ENCODE data around the gene TMX3. TPM values are rescaled to one million over a fixed set of nuclear protein-coding genes. Genes with fewer than 3 reads are reported as not detected.

TMX3 gene
- polyA plus RNA-seq, 2 donors: 9.5 to 10.2 TPM

- Histone ChIP-seq H3K36me3 (ENCODE audit: control insufficient read depth in 2 of 2, insufficient read depth in 2 of 2, low read length in 1 of 2) (peaks cover 13 to 14% of the 10 kb centered on the region in 2 donors), H3K4me1 (ENCODE audit: control insufficient read depth in 2 of 2, insufficient read depth in 2 of 2, low read length in 1 of 2) (peaks cover 0 to 3% of the 10 kb centered on the region in 2 donors), H3K27me3 (ENCODE audit: control insufficient read depth in 1 of 2, insufficient read depth in 2 of 2, low read length in 2 of 2) (no peaks in the 10 kb centered on the region), H3K9me3 (ENCODE audit: control insufficient read depth in 2 of 2, insufficient read depth in 1 of 2, low read depth in 1 of 2, low read length in 1 of 2) (no peaks in the 10 kb centered on the region), H3K4me3 (ENCODE audit: low read depth in 1 of 2, low read length in 2 of 2) (no peak overlapping the region), H3K27ac (ENCODE audit: low read depth in 2 of 2, low read length in 1 of 2) (no peak overlapping the region)
- WGBS, 2 donors: 86 to 90% methylated on average over 11 of the region's 11 CpGs
These were observed 20.6 kb downstream of the TMX3 start for GRCh38 chr18:68694316-68694715.

GRCh38 chr18:68693091-68693815, 21.7 kb downstream of the TMX3 start:
- Histone ChIP-seq H3K27me3 (ENCODE audit: control insufficient read depth in 1 of 2, insufficient read depth in 2 of 2, low read length in 2 of 2) (no peaks in the 10 kb centered on the region), H3K27ac (ENCODE audit: low read depth in 2 of 2, low read length in 1 of 2) (no peak overlapping the region), H3K4me1 (ENCODE audit: control insufficient read depth in 2 of 2, insufficient read depth in 2 of 2, low read length in 1 of 2) (peaks cover 0 to 3% of the 10 kb centered on the region in 2 donors), H3K4me3 (ENCODE audit: low read depth in 1 of 2, low read length in 2 of 2) (no peak overlapping the region), H3K36me3 (ENCODE audit: control insufficient read depth in 2 of 2, insufficient read depth in 2 of 2, low read length in 1 of 2) (peaks cover 13 to 14% of the 10 kb centered on the region in 2 donors), H3K9me3 (ENCODE audit: control insufficient read depth in 2 of 2, insufficient read depth in 1 of 2, low read depth in 1 of 2, low read length in 1 of 2) (no peaks in the 10 kb centered on the region)
- WGBS, 2 donors: 96 to 97% methylated on average over 26 of the region's 26 CpGs

- Histone ChIP-seq H3K36me3 (ENCODE audit: control insufficient read depth in 2 of 2, insufficient read depth in 2 of 2, low read length in 1 of 2) (peaks cover 0 to 3% of the 10 kb centered on the region in 2 donors), H3K27ac (ENCODE audit: low read depth in 2 of 2, low read length in 1 of 2) (no peak overlapping the region), H3K4me3 (ENCODE audit: low read depth in 1 of 2, low read length in 2 of 2) (no peak overlapping the region), H3K9me3 (ENCODE audit: control insufficient read depth in 2 of 2, insufficient read depth in 1 of 2, low read depth in 1 of 2, low read length in 1 of 2) (no peaks in the 10 kb centered on the region), H3K27me3 (ENCODE audit: control insufficient read depth in 1 of 2, insufficient read depth in 2 of 2, low read length in 2 of 2) (no peaks in the 10 kb centered on the region), H3K4me1 (ENCODE audit: control insufficient read depth in 2 of 2, insufficient read depth in 2 of 2, low read length in 1 of 2) (no peaks in the 10 kb centered on the region)
- WGBS, 2 donors: 79 to 86% methylated on average over 1 of the region's 1 CpG
These were observed 35.4 kb downstream of the TMX3 start for GRCh38 chr18:68679528-68679927.

- H3K27me3 ChIP-seq (ENCODE audit: control insufficient read depth in 1 of 2, insufficient read depth in 2 of 2, low read length in 2 of 2): no peaks in the 10 kb centered on the region
- H3K4me3 ChIP-seq (ENCODE audit: low read depth in 1 of 2, low read length in 2 of 2): no peak overlapping the region
- H3K4me1 ChIP-seq (ENCODE audit: control insufficient read depth in 2 of 2, insufficient read depth in 2 of 2, low read length in 1 of 2): no peaks in the 10 kb centered on the region
- no peaks in the 10 kb centered on the region for H3K9me3 ChIP-seq (ENCODE audit: control insufficient read depth in 2 of 2, insufficient read depth in 1 of 2, low read depth in 1 of 2, low read length in 1 of 2)
- peaks cover 0 to 3% of the 10 kb centered on the region in 2 donors for H3K36me3 ChIP-seq (ENCODE audit: control insufficient read depth in 2 of 2, insufficient read depth in 2 of 2, low read length in 1 of 2)
- H3K27ac ChIP-seq (ENCODE audit: low read depth in 2 of 2, low read length in 1 of 2): no peak overlapping the region
- WGBS, 2 donors: 61 to 76% methylated on average over 2 of the region's 2 CpGs
These were observed 38.0 kb downstream of the TMX3 start for GRCh38 chr18:68676913-68677312.

- no peak overlapping the region for H3K27ac ChIP-seq (ENCODE audit: low read depth in 2 of 2, low read length in 1 of 2)
These were observed 47.8 kb downstream of the TMX3 start for GRCh38 chr18:68667121-68667520.

GRCh38 chr18:68666381-68666780, 48.5 kb downstream of the TMX3 start:
- H3K9me3 ChIP-seq (ENCODE audit: control insufficient read depth in 2 of 2, insufficient read depth in 1 of 2, low read depth in 1 of 2, low read length in 1 of 2): no peaks in the 10 kb centered on the region

More at GRCh38 chr18:68667121-68667520, 47.8 kb downstream of the TMX3 start:
- WGBS, 2 donors: 68 to 73% methylated on average over 5 of the region's 5 CpGs
- H3K27me3 ChIP-seq (ENCODE audit: control insufficient read depth in 1 of 2, insufficient read depth in 2 of 2, low read length in 2 of 2): no peaks in the 10 kb centered on the region
- H3K4me1 ChIP-seq (ENCODE audit: control insufficient read depth in 2 of 2, insufficient read depth in 2 of 2, low read length in 1 of 2): no peaks in the 10 kb centered on the region
- no peaks in the 10 kb centered on the region for H3K36me3 ChIP-seq (ENCODE audit: control insufficient read depth in 2 of 2, insufficient read depth in 2 of 2, low read length in 1 of 2)
- no peaks in the 10 kb centered on the region for H3K9me3 ChIP-seq (ENCODE audit: control insufficient read depth in 2 of 2, insufficient read depth in 1 of 2, low read depth in 1 of 2, low read length in 1 of 2)
- no peak overlapping the region for H3K4me3 ChIP-seq (ENCODE audit: low read depth in 1 of 2, low read length in 2 of 2)

GRCh38 chr18:68665628-68666027, 49.3 kb downstream of the TMX3 start:
- Histone ChIP-seq H3K9me3 (ENCODE audit: control insufficient read depth in 2 of 2, insufficient read depth in 1 of 2, low read depth in 1 of 2, low read length in 1 of 2) (no peaks in the 10 kb centered on the region), H3K27ac (ENCODE audit: low read depth in 2 of 2, low read length in 1 of 2) (no peak overlapping the region), H3K36me3 (ENCODE audit: control insufficient read depth in 2 of 2, insufficient read depth in 2 of 2, low read length in 1 of 2) (no peaks in the 10 kb centered on the region), H3K27me3 (ENCODE audit: control insufficient read depth in 1 of 2, insufficient read depth in 2 of 2, low read length in 2 of 2) (no peaks in the 10 kb centered on the region), H3K4me3 (ENCODE audit: low read depth in 1 of 2, low read length in 2 of 2) (no peak overlapping the region), H3K4me1 (ENCODE audit: control insufficient read depth in 2 of 2, insufficient read depth in 2 of 2, low read length in 1 of 2) (no peaks in the 10 kb centered on the region)
- 76 to 86% methylated on average over 1 of the region's 1 CpG for WGBS, 2 donors

More at GRCh38 chr18:68666381-68666780, 48.5 kb downstream of the TMX3 start:
- Histone ChIP-seq H3K27me3 (ENCODE audit: control insufficient read depth in 1 of 2, insufficient read depth in 2 of 2, low read length in 2 of 2) (no peaks in the 10 kb centered on the region), H3K4me1 (ENCODE audit: control insufficient read depth in 2 of 2, insufficient read depth in 2 of 2, low read length in 1 of 2) (no peaks in the 10 kb centered on the region), H3K4me3 (ENCODE audit: low read depth in 1 of 2, low read length in 2 of 2) (no peak overlapping the region), H3K36me3 (ENCODE audit: control insufficient read depth in 2 of 2, insufficient read depth in 2 of 2, low read length in 1 of 2) (no peaks in the 10 kb centered on the region), H3K27ac (ENCODE audit: low read depth in 2 of 2, low read length in 1 of 2) (no peak overlapping the region)

- Histone ChIP-seq H3K9me3 (ENCODE audit: control insufficient read depth in 2 of 2, insufficient read depth in 1 of 2, low read depth in 1 of 2, low read length in 1 of 2) (no peaks in the 10 kb centered on the region), H3K36me3 (ENCODE audit: control insufficient read depth in 2 of 2, insufficient read depth in 2 of 2, low read length in 1 of 2) (no peaks in the 10 kb centered on the region), H3K4me1 (ENCODE audit: control insufficient read depth in 2 of 2, insufficient read depth in 2 of 2, low read length in 1 of 2) (no peaks in the 10 kb centered on the region), H3K4me3 (ENCODE audit: low read depth in 1 of 2, low read length in 2 of 2) (no peak overlapping the region), H3K27me3 (ENCODE audit: control insufficient read depth in 1 of 2, insufficient read depth in 2 of 2, low read length in 2 of 2) (no peaks in the 10 kb centered on the region), H3K27ac (ENCODE audit: low read depth in 2 of 2, low read length in 1 of 2) (no peak overlapping the region)
- WGBS, 2 donors: 73 to 80% methylated on average over 4 of the region's 4 CpGs
These were observed 52.2 kb downstream of the TMX3 start for GRCh38 chr18:68662754-68663153.

- H3K27ac ChIP-seq (ENCODE audit: low read depth in 2 of 2, low read length in 1 of 2): no peak overlapping the region
- no peak overlapping the region for H3K4me3 ChIP-seq (ENCODE audit: low read depth in 1 of 2, low read length in 2 of 2)
- WGBS, 2 donors: 27 to 42% methylated on average over 5 of the region's 5 CpGs
- no peaks in the 10 kb centered on the region for H3K4me1 ChIP-seq (ENCODE audit: control insufficient read depth in 2 of 2, insufficient read depth in 2 of 2, low read length in 1 of 2)
- no peaks in the 10 kb centered on the region for H3K36me3 ChIP-seq (ENCODE audit: control insufficient read depth in 2 of 2, insufficient read depth in 2 of 2, low read length in 1 of 2)
- H3K9me3 ChIP-seq (ENCODE audit: control insufficient read depth in 2 of 2, insufficient read depth in 1 of 2, low read depth in 1 of 2, low read length in 1 of 2): no peaks in the 10 kb centered on the region
- H3K27me3 ChIP-seq (ENCODE audit: control insufficient read depth in 1 of 2, insufficient read depth in 2 of 2, low read length in 2 of 2): no peaks in the 10 kb centered on the region
These were observed 54.3 kb downstream of the TMX3 start for GRCh38 chr18:68660354-68661183.
